ENCODE data around the gene CD6. TPM values are rescaled to one million over a fixed set of nuclear protein-coding genes. Genes with fewer than 3 reads are reported as not detected.

The CD6 gene
- total and polyA plus RNA-seq, 2 of the 8 experiments (the other 6 are each of a cell fraction or from before 2014, with no cell fraction given): 0.03 TPM; not detected in 1

DNA sequence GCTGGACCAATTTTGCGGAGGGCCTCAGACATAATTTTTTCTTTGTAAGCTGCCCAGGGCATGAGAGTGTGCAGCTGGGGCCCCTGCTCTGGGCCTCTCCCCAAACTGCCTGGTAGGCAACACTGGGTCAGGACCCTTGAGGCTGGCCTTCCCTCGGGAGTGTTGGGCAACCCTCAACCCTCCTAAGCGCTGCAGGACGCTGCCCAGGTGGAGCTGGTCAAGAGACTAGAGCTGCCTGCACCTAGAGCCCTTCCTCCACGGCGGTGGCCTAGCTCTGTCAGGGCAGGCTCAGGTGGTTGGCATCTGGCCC, 47.7 kb upstream of the CD6 start:
- Histone ChIP-seq H4K5ac (ENCODE audit: insufficient read length, low read depth, low read length) (no peak overlapping the region), H3K36me3 (ENCODE audit: control insufficient read depth in 2 of 4, insufficient read depth in 4 of 4, low read length in 3 of 4) (peaks cover 5 to 23% (median 12%) of the 10 kb centered on the region in 4 experiments; a peak in 7 of 8 replicates), H3K4ac (replicated peaks; ENCODE audit: insufficient read length, low read depth, low read length) (no peak overlapping the region), H3K9me3 (ENCODE audit: insufficient read depth in 2 of 2, low read depth in 1 of 2, low read length in 1 of 2) (no peaks in the 10 kb centered on the region), H2AFZ (ENCODE audit: low read length) (peak overlapping the region; percentile 61; the same call in 1 of the 2 replicates), H3K56ac (replicated peaks; ENCODE audit: insufficient read length, low read depth, low read length) (no peak overlapping the region), H3K14ac (ENCODE audit: insufficient read length) (no peak overlapping the region), H3K23ac (ENCODE audit: insufficient read length) (no peak overlapping the region), H3K79me2 (ENCODE audit: control insufficient read depth in 1 of 2, insufficient read depth in 2 of 2, low read length in 2 of 2) (peaks cover 0 to 5% of the 10 kb centered on the region in 2 experiments; a peak in 1 of 4 replicates), H3K9ac (replicated peaks in 1 of 4; ENCODE audit: extremely low read depth in 1 of 4, low read depth in 3 of 4, low read length in 3 of 4) (no peak overlapping the region), H3K23me2 (ENCODE audit: low read depth, low read length) (peaks cover 11% of the 10 kb centered on the region; the same call in 1 of the 2 replicates), H3K4me1 (replicated peaks in 1 of 4; ENCODE audit: control insufficient read depth in 3 of 4, insufficient read depth in 4 of 4, low read length in 3 of 4) (peaks cover 5 to 14% (median 5%) of the 10 kb centered on the region in 4 experiments; a peak in 6 of 7 replicates), H2BK20ac (ENCODE audit: low read length) (no peak overlapping the region), H4K20me1 (replicated peaks in 1 of 2; ENCODE audit: control insufficient read depth in 1 of 2, insufficient read depth in 2 of 2, low read length in 2 of 2) (peaks cover 9 to 16% of the 10 kb centered on the region in 2 experiments), H3K4me3 (ENCODE audit: extremely low read depth in 1 of 4, insufficient read depth in 2 of 4, low read depth in 3 of 4, low read length in 4 of 4) (peak overlapping the region in 3 of 4 experiments; percentile 70 to 95 (median 82); a peak in 7 of 8 replicates), H3K18ac (ENCODE audit: extremely low read depth, low read length) (peak overlapping the region; percentile 73; the same call in 1 of the 2 replicates), H4K8ac (ENCODE audit: extremely low read depth, insufficient read depth, low read length) (peak overlapping the region; percentile 71), H3K4me2 (ENCODE audit: insufficient read depth in 1 of 2, low read depth in 2 of 2, low read length in 2 of 2) (peak overlapping the region; percentile 68 to 91), H2AK5ac (ENCODE audit: low read depth, low read length) (no peak overlapping the region), H3K27me3 (replicated peaks in 1 of 4; ENCODE audit: control insufficient read depth in 3 of 4, extremely low read depth in 1 of 4, insufficient read depth in 3 of 4, low read length in 3 of 4) (peaks cover 0 to 3% (median 0%) of the 10 kb centered on the region in 4 experiments; a peak in 1 of 7 replicates), H2BK15ac (ENCODE audit: low read length) (peak overlapping the region; percentile 6; the same call in 1 of the 2 replicates), H2BK5ac (ENCODE audit: low read depth, low read length) (0 out of 2 replicates have a peak overlapping the region, but pooled peaks have one; percentile 44), H3K27ac (ENCODE audit: low read depth, low read length) (no peak overlapping the region), H2BK120ac (replicated peaks; ENCODE audit: low read depth, low read length) (no peak overlapping the region), H2BK12ac (ENCODE audit: low read depth, low read length) (peak overlapping the region; percentile 43; the same call in 1 of the 2 replicates), H4K91ac (replicated peaks; ENCODE audit: insufficient read length, low read length) (peak overlapping the region; percentile 4), H3K79me1 (ENCODE audit: low read depth, low read length) (peaks cover 11% of the 10 kb centered on the region)
- DNase-seq (ENCODE audit: low read depth in 1 of 2, low spot score in 2 of 2): no peak
- CTCF ChIA-PET (ENCODE audit: partially characterized antibody): interaction anchor here (0.8 to 1.7 kb wide), 5 partner anchors 8 to 93 kb away, joined by 3 to 7 read pairs (median 4); no protein-coding TSS in a partner anchor
- POLR2A ChIA-PET (ENCODE audit: partially characterized antibody): interaction anchor here (0.7 to 5.7 kb wide), 6 partner anchors 10 to 33 kb away, joined by 3 to 26 read pairs (median 4); partner anchors contain the start of gene TMEM109
- no peak for FAIRE-seq
- no peak for TF ChIP-seq SUZ12 (IDR thresholded peaks at IDR 0.05; ENCODE audit: low read length)
- TF ChIP-seq TCF12 (IDR thresholded peaks at IDR 0.05; ENCODE audit: low read depth, low read length): no peak
- no peak for TF ChIP-seq SP1 (IDR thresholded peaks at IDR 0.05; ENCODE audit: low read depth, low read length)
- TF ChIP-seq, protein P1, sequence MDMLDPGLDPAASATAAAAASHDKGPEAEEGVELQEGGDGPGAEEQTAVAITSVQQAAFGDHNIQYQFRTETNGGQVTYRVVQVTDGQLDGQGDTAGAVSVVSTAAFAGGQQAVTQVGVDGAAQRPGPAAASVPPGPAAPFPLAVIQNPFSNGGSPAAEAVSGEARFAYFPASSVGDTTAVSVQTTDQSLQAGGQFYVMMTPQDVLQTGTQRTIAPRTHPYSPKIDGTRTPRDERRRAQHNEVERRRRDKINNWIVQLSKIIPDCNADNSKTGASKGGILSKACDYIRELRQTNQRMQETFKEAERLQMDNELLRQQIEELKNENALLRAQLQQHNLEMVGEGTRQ (IDR thresholded peaks at IDR 0.05; ENCODE audit: low read length): no peak
- TF ChIP-seq CBX5 (IDR thresholded peaks at IDR 0.05; ENCODE audit: low read depth, low read length): no peak
- no peak for TF ChIP-seq KDM4A (IDR thresholded peaks at IDR 0.05; ENCODE audit: low read depth, low read length, severe bottlenecking)
- no peak for TF ChIP-seq BCL11A (IDR thresholded peaks at IDR 0.05; ENCODE audit: low read depth in 2 of 2, low read length in 2 of 2)
- no peak for TF ChIP-seq YY1 (IDR thresholded peaks at IDR 0.05; ENCODE audit: low read depth, low read length)
- no peak for TF ChIP-seq ZNF274 (IDR thresholded peaks at IDR 0.05; ENCODE audit: borderline replicate concordance, extremely low read depth, low read length)
- WGBS, 2 experiments (ENCODE audit: extremely low coverage in 1 of 2, insufficient coverage in 1 of 2, insufficient read length in 1 of 2, insufficient replicate concordance in 2 of 2, low coverage in 1 of 2, low lambda C conversion rate in 2 of 2, missing lambda C conversion rate in 1 of 2): 63% methylated on average over 6 of the region's 6 CpGs; no CpG with 5 or more reads in 1 of the 2 experiments

Data from H1 (cell line).